NCI-H1105 (cell line): ENCODE data around the gene IL1RAPL1.

Source experiments
- DNase-seq: peaks from one replicate; lab custom pipeline; 2025; lab: John Stamatoyannopoulos, UW

The IL1RAPL1 gene

DNA sequence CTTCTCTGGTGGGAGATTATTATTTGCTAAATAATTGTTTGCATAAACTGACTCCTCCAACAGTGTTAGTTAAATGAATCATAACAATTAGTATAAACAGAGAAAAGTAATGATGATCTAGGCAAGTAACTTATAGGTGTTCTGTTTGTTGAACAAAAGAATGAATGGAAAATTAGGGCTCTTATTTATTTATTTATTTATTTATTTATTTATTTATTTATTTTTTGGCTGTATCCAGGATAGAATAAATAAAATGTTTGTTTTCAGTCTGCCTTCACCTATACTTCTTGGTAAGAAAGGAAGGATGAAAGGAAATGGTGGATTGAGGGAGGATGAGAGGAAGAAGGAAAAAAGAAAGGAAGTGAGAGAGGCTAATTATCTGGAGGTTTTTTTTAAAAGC lies 1066.5 kb downstream of the IL1RAPL1 start:
- DNase-seq, result no peak

DNA sequence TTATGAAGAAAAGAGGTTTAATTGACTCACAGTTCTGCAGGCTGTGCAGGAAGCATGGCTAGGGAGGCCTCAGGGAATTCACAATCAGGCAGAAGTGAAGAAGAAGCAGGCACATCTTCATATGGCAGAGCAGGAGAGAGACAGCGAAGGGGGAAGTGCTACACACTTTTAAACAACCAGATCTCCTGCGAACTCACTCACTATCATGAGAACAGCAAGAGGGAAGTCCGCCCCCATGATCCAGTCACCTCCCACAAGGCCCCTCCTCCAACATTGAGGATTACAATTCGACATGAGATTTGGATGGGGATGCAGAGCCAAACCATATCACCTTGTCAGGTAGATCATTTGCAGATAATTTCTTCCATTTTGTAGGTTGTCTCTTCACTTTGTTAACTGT lies 1072.7 kb downstream of the IL1RAPL1 start:
- DNase-seq, result no peak

DNA sequence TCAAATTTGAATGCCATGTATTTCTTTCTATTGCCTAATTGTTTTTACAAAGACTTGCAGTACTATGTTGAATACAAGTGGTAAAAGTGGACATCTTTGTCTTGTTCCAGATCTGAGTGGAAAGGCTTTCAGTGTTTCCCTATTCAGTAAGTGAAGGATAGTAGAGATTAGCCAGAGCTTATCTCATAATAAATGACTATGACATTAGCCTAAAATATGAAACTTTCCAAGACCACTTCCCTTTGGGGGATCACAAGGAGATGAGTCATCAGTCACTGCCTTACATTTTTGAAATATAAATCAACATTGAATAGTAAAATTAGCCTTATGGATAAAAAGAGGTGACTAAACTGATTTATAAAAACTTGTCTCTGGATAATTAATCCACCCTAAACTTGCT lies 1074.0 kb downstream of the IL1RAPL1 start:
- no peak for DNase-seq

DNA sequence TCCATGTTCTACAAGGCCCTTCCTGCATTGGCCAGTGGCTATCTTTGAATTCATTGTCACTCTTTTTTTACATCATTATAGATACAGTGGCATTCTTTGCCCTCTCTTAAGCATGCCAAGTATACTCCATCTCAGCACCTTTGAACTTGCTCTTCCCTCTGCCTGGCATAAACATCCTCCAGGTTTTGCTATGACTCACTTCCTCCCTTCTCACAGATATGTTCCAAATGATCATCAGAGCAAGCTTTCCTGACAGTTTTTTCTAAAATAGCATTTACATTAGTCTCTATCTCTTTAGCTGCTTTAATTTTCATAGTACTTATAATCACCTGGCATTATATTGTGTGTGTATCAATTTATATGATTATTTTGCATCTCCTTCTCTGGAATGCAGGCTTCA lies 1074.9 kb downstream of the IL1RAPL1 start:
- no peak for DNase-seq

DNA sequence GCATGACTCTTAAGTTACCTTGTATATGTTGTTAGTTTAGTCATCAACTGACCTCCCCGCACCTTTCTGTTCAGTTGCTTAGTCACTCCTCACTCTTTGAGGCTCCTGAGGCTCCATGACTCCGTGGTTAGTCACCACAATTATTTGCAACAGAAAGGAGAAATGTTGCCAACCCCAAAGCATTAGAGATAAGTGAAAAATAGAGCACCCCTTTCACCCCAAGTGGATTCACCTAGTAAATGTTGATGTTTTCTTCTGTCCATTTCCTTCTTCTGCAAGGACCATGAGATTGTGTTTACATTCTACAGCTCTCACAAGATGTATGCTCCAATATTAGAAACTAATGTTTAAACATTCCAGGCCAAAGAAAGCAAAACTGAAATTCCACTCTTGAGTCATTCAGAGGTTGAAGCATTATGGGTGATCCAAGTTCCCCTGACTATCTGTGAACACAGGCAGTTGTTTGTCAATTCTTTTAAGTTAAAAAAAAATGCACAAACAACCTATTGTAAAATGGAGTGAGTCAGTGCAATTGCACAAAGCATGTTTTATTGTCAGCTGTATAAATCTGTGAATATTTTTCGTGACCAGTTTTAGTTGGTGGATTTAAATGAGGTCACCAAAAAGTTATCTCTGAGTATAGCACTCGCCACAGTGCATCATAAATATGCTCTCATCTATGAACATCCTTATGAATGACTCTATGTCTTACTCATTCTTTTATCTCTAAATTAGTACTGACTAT lies 1075.7 kb downstream of the IL1RAPL1 start:
- DNase-seq, result no peak

DNA sequence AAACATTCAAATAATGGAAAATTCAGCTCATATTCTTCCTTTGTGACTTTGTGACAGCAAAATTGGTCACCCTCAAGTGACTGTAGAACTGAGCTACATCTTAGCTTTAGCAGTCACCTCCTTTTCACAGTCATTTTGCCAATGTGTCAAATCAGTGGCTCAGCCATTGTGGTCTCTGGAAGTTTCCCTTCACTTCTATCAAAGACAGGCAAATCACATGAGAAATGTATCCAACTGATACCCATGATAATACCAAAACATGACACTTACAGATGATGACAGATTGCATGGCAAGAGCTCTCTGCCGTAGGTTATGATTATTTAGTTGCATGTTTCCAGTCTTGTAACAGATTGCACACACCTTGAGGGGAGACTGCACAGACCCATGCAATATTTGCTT lies 1078.3 kb downstream of the IL1RAPL1 start:
- no peak for DNase-seq

DNA sequence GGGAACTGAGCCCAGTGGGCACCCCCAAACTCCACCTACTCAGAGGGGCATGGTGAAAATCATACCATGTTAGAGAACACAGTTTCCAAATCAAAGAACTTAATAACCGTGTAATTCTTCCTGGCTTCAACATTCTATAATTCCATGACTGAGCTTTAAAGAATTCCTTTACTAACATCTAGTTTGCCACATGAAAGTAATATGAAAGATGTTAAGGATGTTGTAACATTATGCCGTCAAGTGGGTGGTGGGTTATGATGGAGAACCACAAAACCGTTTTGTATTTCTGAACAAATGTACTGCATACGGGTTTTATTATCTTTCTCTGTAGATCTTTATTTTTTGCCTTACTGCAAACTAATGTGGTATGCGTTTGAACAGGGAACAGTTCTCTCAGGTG lies 1079.1 kb downstream of the IL1RAPL1 start:
- DNase-seq, result no peak

DNA sequence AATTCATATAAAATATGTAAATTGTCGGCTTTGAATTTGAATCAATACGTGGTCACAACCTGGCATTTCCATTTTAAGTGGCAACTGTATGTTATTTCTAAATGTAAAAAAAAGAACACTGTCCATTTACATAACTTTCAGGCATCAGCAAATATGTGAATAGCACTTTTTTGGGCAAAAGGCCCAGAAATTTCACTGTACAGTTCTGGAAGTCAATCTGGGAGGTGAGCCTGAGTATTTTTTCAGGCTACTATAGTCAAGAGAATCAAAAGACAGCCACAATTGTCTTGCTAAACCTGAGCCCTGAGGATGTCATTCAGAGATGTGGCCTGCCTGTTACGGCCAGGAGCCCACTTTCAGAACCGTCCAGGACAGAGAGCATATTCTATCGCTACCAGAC lies 1084.2 kb downstream of the IL1RAPL1 start:
- no peak for DNase-seq

DNA sequence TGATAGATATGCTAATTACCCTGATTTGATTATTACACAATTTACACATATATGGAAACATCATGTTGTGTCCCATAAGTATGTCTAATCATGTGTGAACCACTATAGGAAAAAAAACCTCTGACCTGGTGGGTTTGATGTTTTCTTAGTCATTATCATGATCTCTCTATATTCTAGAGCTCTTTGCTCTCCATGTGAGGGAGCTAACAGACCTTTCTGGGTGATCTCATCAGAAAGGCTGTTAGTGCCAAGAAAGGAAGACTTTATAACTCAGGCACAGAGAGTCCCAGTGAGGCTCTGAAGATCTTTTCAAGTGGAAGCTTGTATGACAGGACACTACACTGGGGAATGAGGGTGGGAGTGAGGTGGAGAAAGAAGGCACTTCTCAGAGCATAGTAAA lies 1100.4 kb downstream of the IL1RAPL1 start:
- DNase-seq, result no peak

DNA sequence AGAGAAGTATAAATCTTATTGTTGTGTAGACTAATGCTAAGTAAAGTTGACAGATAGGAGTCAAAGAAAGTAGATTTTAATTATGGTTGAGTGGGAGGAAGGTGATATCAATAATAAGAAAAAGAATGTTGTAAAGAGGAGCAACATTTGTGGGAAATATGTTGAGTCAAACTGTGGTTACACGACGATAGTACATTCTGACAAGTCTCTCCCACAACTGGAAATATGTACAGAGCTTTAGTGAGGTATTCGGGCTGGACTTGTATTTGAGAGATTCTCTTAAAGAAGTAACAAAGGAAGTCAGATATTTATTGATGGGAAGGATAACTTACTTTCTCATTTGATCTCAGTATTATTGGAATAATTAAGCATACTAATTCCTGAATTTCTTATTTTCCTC lies 1102.8 kb downstream of the IL1RAPL1 start:
- no peak for DNase-seq

DNA sequence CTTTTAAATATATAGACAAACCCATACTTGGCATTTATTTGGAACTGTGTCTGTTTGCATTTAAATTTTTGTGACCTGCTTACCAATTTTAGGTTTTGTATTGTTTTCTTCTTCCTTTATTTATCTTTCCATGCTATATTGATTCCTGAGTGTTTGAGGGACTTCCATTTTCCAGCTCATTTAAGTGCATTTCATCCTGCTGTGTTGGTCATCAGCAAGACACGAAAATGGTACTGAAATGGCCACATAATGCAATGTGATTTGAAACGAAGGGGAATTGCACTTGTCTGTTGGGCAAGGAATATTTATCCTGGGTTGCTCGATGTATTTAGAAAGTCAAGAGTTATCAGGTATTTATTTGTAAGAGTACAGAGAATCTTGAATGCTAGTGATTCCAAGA lies 1103.8 kb downstream of the IL1RAPL1 start:
- DNase-seq, result no peak

DNA sequence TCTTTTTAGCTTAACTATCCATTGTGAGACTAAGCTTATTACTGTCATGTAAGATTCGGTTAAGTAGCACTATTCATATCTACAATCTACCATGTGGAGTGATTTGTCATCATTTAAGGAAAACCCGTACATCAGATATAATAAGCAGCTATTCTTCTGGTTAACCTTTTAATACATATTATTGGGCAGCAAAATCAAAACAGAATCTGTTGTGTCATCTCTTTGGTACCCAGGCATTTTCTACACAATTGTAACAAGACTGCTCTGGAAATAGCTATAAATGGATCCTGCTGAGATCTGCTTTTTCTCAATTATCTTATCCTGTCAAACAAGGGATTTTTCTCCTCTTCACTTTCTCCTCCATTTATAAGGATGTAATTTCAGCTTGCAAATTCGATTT lies 1106.7 kb downstream of the IL1RAPL1 start:
- DNase-seq, result no peak

DNA sequence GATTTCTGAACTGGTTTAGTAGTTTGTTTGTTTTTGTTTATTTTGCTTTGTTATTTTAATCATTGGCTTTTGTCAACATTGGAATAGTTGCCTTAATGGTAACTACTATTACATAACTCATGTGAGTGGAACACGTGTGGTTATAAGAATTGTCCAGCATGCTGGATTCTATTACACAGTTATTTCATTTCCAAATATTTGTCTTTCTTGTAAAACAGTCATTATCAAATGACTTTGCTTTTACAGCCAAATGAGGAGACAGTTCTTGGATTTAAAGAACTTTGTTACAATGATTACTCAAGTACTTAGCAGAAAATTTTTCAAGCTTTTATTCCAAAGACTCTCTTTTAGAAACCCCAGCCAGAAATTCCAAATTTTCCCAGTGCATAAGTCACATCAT lies 1112.0 kb downstream of the IL1RAPL1 start:
- DNase-seq, result no peak

DNA sequence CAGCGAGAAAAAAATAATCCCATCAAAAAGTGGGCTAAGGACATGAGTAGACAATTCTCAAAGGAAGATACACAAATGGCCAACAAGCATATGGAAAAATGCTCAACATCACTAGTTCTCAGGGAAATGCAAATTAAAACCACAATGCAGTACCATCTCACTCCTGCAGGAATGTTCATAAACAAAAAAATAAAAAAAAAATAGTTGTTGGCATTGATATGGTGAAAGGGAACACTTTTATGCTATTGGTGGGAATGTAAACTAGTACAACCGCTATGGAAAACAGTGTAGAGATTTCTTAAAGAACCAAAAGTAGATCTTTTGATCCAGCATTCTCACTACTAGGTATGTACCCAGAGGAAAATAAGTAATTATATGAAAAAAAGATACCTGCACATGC lies 1119.8 kb downstream of the IL1RAPL1 start:
- no peak for DNase-seq

DNA sequence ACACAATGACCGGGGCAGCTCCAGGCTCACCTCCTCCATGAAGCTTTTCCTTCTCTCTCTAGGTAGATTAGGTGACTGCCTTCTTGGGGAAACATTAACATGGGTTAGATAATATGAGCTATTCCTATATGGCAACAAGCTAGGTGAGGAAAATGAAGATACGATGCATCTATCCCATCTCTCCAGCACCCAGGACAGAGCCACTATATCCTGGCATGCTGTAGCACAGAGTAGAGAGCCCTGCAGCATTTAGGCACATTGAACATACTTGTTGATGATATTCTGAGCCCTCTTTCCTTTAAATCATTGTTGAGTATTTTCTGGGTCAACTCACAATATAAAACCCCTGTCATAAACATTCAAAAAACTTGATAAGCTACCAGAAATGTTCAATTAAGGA lies 1133.9 kb downstream of the IL1RAPL1 start:
- DNase-seq, result no peak

DNA sequence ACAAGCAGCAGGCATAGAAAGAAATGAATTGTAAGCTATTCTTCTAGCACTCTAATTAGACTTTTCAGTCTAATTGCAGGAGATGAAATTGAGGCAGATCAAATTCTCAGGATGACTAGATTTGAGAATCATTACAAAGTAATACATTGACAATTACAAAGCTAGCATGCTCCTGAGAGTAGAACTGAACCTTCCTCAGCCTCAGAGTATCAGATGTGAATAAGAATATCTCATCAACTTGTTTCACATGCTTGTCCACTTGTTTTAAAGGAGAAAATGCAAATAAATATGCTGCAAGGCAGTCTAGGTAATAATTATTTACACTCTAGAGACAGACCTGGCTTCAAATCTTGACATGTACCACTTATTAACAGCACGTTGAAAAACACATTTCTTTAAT lies 1137.1 kb downstream of the IL1RAPL1 start:
- DNase-seq, result no peak

DNA sequence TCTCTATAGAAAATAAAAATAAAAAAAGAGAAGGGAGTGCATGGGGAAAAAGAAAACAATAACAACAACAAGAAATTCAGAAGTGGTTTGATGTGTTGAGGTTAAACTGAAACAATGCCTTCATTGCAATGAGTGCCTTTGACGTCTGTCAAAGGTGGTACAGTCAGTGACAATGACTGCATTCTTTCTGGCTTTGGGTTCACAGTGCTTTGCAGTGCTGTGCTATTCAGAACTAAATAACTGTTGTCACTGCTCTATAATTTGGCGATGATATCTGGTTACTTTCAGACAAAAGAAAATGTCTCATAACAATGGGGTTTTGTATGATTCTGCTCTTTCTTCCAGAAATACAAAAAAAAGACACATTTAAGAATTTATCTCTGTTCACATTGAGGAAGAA lies 1139.6 kb downstream of the IL1RAPL1 start:
- DNase-seq, result no peak

DNA sequence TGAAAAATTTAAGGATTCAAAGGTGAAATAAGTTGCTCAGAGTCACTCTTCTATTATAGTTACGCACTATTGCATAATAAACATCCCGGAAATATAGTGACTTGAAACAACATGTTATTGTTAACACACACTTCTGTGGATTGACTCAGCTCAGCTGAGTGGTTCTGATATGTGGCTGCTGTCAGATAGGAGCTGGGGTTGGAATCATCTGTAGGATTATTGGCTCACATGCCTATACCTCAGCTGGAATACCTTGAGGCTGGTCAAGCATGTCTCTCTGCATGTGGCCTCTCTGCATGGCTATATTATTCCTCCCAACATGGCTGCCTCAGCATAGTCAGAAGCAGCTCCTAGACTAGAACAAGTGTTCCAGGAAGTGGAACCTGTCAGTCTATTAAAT lies 1141.4 kb downstream of the IL1RAPL1 start:
- no peak for DNase-seq

DNA sequence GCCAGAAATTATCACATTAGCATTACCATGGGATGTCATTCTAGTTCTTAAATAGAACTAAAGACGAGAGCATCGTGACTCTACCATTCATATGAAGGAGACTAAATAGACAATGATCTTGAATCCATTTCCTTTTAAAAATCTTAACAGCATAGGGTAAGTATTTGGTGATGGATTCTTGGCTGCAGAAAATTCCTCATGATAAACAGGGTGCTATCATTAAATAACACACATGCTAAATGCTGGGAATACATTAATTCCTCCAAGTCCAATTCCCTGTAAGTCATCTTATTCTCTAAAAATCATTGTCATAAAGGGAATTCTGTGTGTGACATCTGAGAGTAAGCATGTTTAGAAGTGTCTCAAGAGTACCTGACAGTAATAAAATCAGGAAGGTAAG lies 1157.7 kb downstream of the IL1RAPL1 start:
- no peak for DNase-seq

DNA sequence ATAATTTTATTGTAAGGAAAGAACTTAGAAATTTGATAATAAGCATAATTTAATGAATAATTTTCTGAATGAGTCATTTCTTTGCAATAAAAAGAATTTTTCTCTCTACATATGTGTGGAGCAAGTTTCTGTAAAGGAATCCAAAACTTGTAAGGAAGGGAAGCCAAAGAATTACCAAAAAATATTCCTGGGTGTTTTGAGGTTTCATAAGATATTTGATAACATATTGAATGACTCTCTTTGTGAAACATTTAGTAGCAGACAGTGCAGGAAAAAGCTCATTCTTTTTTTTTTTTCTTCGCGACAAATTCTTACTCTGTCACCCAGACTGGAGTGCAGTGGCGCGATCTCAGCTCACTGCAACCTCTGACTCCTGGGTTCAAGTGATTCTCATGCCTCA lies 1159.1 kb downstream of the IL1RAPL1 start:
- DNase-seq, result no peak

DNA sequence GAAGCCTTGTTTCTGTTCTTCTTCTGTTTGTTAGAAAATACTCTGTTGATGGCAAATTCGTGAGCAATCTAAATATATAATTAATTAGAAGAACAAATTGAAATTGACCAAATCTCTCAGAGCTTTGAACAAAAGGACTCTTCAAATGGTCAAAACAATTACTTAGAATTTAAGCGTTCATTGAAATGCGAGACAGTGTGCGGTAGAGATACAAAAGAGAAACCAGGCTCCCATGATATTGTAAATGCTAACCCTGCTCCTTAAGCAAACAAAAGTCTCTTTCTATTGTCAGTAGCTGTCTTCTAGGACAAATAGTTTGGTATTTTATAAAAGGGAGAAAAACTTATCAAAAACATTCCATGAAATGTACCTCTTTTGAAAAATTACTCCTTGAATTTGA lies 1174.8 kb downstream of the IL1RAPL1 start:
- DNase-seq, result no peak

DNA sequence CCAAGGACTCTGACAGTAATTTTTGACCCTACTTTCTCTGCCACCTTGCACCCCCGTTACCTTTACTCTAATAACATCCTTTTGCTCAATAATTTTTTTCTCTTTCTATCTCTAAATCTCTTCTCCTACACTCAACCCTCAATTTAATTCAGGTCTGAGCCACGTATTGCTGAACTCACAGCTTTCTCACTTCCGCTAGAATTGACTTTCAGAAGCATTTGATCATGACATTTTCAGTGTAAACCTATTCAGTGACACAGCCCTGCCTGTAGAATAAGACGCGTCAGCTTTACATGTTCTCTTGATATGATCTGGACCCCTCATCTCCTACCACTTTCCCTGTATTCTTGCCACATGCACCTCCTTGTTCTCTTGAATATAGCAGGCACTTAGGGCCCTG lies 1188.6 kb downstream of the IL1RAPL1 start:
- no peak for DNase-seq

DNA sequence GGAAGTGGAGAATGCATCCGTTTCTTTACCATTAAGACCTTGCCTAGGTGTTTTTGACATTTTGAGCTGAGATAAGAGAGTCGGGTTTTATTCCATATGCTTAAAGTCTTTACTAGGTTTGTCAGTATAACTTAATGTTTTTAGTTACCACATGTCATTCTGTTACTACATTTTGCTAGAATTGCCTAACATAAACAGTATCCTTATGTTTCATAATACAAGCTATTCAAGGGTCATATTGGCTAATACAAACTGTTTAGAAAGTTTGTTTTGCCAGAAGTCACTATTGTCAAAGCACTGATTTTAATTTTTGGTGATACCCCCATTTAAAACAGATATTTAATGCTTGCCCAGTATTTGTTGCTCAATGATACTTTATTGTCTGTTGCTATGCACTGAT lies 1200.4 kb downstream of the IL1RAPL1 start:
- DNase-seq, result no peak

DNA sequence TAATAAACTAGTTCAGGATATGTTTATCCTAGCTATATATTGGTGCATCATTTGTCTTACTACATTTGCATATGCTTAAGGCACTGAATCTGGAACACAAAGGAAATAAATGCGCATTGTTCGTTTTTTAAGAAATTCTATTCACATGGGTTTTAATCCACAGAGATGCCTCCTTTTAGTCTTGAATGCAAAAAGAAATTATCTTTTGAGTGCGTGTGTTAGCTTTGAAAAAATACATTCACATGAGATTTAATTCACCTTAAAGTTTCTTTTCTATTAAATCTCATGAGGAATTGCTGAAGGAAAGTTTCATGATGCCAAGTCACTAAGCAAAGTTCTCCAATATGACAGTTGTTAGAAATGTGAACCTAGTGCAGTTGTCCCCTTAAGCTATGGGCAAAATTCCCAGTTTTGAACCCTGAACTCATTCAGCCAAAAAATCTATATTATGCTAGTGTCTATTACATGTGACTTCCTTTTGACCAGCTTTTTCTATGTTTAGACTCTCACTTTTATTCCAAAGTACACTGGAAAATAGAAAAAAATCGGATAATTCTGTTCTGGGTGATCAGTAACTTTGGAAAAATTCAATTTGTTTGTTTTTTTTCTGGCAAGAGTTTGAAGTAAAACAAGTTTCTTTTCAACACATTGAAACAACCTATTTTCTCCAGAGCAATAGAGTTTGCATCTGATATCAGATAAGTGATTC lies 1201.9 kb downstream of the IL1RAPL1 start:
- DNase-seq, result no peak
